Daoy (cell line): Measurements from ENCODE around the gene DNAH1. TPM values are rescaled to one million over a fixed set of nuclear protein-coding genes. Genes with fewer than 3 reads are reported as not detected.

Source experiments
- DNase-seq: peaks from one replicate; pipeline ENCODE4 v3.0.0-alpha.2; 2015; ENCODE audit warnings: low read depth
- total RNA-seq: library from RNA; depleted of rRNA; stranded (reverse); fragments of >200 nt; shearing (Covaris generic); gene quantifications from 2 replicates; pipeline ENCODE4 v1.2.3, GENCODE V29; 2014

The DNAH1 gene
- total RNA-seq, 1 experiment from 2014 or later, result 0.74 TPM

GRCh38 chr3:52403271-52403841 is 87.2 kb downstream of the DNAH1 start:
- no peak for DNase-seq

GRCh38 chr3:52403955-52404354 is 87.8 kb downstream of the DNAH1 start:
- no peak for DNase-seq

GRCh38 chr3:52404391-52404790 is 88.3 kb downstream of the DNAH1 start:
- DNase-seq, result no peak

- DNase-seq, result no peak
Measured at GRCh38 chr3:52405066-52405465, 88.9 kb downstream of the DNAH1 start.

- no peak for DNase-seq
Measured at GRCh38 chr3:52405601-52406110, 89.5 kb downstream of the DNAH1 start.

GRCh38 chr3:52406231-52406661 is 90.1 kb downstream of the DNAH1 start:
- no peak for DNase-seq

- DNase-seq, result no peak
Measured at GRCh38 chr3:52406791-52407510, 90.8 kb downstream of the DNAH1 start.

- no peak for DNase-seq
Measured at GRCh38 chr3:52407779-52408178, 91.7 kb downstream of the DNAH1 start.

- no peak for DNase-seq
Measured at GRCh38 chr3:52408466-52408865, 92.3 kb downstream of the DNAH1 start.

GRCh38 chr3:52415800-52416199 is 99.7 kb downstream of the DNAH1 start:
- no peak for DNase-seq

GRCh38 chr3:52420388-52420787 is 104.3 kb downstream of the DNAH1 start:
- DNase-seq, result no peak

GRCh38 chr3:52422669-52423068 is 106.5 kb downstream of the DNAH1 start:
- no peak for DNase-seq

- no peak for DNase-seq
Measured at GRCh38 chr3:52423173-52423572, 107.1 kb downstream of the DNAH1 start.

- peak; percentile 51 for DNase-seq
Measured at GRCh38 chr3:52428151-52429005, 112.3 kb downstream of the DNAH1 start.

- DNase-seq, result no peak
Measured at GRCh38 chr3:52429031-52429430, 112.9 kb downstream of the DNAH1 start.

GRCh38 chr3:52429779-52430415 is 113.8 kb downstream of the DNAH1 start:
- DNase-seq, result peak; percentile 66

- DNase-seq, result no peak
Measured at GRCh38 chr3:52430416-52430810, 114.3 kb downstream of the DNAH1 start.

- DNase-seq, result no peak
Measured at GRCh38 chr3:52431459-52432223, 115.5 kb downstream of the DNAH1 start.

- DNase-seq, result no peak
Measured at GRCh38 chr3:52432225-52432624, 116.1 kb downstream of the DNAH1 start.

- no peak for DNase-seq
Measured at GRCh38 chr3:52432691-52433141, 116.6 kb downstream of the DNAH1 start.
